GM18520 (cell line): ENCODE results near the gene SUCO.
A peak's percentile ranks its signal among the peaks of the same experiment; 100 is the strongest.
"Not testable (repeated sequence)": the region's sequence is repeated elsewhere in the genome, so short reads cannot be mapped to it uniquely, and the experiment has no call there.

Experiments used
- ATAC-seq: cut with Tn5 transposase; IDR thresholded peaks from one replicate; pipeline ENCODE4 v1.9.1; 2021; ENCODE audit not compliant: unreplicated experiment

SUCO gene, protein sequence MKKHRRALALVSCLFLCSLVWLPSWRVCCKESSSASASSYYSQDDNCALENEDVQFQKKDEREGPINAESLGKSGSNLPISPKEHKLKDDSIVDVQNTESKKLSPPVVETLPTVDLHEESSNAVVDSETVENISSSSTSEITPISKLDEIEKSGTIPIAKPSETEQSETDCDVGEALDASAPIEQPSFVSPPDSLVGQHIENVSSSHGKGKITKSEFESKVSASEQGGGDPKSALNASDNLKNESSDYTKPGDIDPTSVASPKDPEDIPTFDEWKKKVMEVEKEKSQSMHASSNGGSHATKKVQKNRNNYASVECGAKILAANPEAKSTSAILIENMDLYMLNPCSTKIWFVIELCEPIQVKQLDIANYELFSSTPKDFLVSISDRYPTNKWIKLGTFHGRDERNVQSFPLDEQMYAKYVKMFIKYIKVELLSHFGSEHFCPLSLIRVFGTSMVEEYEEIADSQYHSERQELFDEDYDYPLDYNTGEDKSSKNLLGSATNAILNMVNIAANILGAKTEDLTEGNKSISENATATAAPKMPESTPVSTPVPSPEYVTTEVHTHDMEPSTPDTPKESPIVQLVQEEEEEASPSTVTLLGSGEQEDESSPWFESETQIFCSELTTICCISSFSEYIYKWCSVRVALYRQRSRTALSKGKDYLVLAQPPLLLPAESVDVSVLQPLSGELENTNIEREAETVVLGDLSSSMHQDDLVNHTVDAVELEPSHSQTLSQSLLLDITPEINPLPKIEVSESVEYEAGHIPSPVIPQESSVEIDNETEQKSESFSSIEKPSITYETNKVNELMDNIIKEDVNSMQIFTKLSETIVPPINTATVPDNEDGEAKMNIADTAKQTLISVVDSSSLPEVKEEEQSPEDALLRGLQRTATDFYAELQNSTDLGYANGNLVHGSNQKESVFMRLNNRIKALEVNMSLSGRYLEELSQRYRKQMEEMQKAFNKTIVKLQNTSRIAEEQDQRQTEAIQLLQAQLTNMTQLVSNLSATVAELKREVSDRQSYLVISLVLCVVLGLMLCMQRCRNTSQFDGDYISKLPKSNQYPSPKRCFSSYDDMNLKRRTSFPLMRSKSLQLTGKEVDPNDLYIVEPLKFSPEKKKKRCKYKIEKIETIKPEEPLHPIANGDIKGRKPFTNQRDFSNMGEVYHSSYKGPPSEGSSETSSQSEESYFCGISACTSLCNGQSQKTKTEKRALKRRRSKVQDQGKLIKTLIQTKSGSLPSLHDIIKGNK (N-terminal part only)

GRCh38 chr1:172532700-172533512 lies at the start of gene SUCO:
Gene SUCO, plus strand, starts transcription at chr1:172533150. Its CDS starts 286 bp downstream, at chr1:172533436.
- peak; percentile 82 for ATAC-seq

DNA sequence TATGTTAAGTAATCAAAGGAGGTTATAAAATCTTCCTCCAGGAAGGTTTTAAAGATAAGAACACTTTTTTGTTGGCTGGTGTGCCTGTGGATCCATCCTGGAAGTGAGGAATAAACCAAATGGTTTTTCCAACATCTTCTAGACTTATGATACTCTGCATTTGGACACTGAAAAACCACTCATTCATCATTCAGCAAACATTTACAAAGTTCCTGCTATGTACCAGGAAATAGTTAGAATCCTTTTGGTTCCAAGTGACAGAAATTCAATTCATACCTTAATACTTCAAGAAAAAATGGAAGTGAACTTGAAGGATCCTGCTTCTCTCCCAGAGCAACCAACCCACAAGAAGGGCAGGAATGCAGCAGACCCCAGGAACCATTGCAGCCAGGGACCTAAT lies 49.5 kb upstream of the SUCO start:
- ATAC-seq = no peak

DNA sequence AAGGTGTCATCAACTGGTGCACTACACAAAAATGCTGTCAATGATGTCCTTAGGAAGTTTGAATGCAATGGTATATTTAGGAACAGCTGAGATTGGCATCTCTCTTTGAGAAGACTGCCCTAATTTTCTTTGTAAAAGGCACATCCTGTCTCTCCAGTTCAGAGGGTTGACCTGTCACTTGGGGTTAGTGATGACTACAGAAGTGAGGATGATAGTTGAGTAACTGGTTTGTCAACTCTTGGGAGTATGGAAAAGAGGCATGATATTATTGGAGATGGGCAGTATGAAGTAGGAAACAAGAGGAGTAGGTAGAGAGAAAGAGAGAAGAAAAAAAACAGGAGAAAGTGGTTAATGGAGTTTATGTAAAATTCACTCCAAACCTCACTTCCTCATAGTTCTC lies 48.7 kb upstream of the SUCO start:
- ATAC-seq = no peak

DNA sequence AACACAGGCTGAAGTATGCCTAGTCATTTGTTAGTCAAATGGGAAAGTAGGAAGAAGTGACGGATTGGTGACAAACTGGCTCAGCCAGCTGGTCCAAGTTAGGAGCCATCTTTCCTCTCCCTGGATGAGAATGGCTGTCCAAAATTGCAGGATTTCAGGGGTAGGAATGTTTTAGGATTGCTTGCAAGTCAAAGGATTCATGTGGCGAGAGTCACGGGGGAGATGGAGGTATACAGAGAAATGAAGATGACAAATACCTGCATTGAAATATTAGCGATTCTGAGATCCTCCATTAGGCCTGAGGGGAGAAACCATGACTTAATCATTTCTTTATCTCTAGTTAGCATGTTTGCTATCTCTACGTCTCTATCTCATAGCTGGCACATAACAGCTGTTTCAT lies 47.3 kb upstream of the SUCO start:
- no peak for ATAC-seq

DNA sequence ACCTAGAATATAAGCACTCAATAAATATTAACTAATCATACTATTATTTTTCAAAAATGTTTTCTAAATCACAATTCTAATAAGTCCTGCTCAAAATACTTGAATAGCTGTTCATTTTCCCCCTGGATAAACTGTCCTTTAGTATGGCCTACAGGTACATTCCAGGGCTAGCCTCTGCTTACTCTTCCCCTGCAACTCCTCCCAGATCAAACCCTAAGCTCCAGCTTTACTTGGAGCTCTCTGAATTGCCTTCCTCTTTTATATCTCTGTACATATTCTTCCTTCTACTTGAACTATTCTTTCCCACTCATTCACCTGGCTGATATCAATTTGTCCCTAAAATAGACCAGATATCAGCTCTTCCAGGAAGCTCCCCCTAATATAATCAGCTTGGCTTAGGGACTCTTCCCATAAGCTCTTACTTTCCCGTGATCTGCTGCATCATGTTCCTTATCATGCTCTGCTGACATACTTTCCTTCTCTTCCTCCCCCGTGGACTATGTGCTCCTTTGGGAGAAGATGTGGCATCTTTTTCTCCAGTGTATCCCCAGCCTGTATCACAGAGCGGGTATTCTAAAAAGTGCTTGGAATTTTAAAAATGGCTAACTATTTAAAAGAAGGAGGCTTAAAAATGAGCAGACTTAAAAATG lies 46.0 kb upstream of the SUCO start:
- no peak for ATAC-seq

GRCh38 chr1:172487550-172487949 lies 45.4 kb upstream of the SUCO start:
- no peak for ATAC-seq

- no peak for ATAC-seq
These were observed 44.6 kb upstream of the SUCO start for GRCh38 chr1:172488393-172488792.

GRCh38 chr1:172489847-172490246 lies 43.1 kb upstream of the SUCO start:
- ATAC-seq = no peak

GRCh38 chr1:172492421-172492820 lies 40.5 kb upstream of the SUCO start:
- no peak for ATAC-seq

- no peak for ATAC-seq
These were observed 38.8 kb upstream of the SUCO start for GRCh38 chr1:172494166-172494565.

DNA sequence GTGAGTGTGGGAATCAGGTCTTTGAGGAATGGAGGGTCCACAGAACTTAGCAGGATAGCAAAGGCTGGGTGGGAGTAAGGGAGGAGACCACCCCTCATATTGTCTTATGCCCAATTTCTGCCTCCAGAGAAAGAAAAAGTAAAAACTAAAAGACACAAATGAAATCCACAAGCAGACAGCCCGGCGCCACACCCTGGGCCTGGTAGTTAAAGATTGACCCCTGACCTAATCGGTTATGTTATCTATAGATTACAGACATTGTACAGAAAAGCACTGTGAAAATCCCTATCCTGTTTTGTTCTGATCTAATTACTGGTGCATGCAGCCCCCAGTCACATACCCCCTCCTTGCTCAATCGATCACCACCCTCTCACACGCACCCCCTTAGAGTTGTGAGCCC lies 36.8 kb upstream of the SUCO start:
- not testable (repeated sequence) for ATAC-seq

DNA sequence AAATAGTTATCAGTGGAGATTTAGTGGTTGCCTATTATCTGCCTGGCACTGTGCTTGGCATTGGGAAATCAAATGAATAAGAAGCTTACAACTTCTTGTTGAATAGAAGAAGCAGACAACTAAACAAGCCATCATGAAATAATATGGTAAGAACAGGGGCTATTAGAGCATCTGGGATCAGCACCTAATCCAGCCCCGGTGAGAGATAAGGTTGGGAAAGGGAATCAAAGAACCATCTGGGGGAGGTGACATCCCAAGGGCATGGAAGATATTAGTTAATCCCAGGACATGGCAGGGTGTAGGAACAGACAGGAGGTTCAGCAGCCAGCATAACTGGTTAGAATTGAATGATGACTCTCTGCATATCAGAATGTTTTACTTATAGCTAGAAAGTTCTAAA lies 36.3 kb upstream of the SUCO start:
- ATAC-seq = no peak

- no peak for ATAC-seq
These were observed 35.7 kb upstream of the SUCO start for GRCh38 chr1:172497230-172497629.

GRCh38 chr1:172498857-172499256 lies 34.1 kb upstream of the SUCO start:
- ATAC-seq = no peak

- ATAC-seq = no peak
These were observed 33.3 kb upstream of the SUCO start for GRCh38 chr1:172499636-172500141.

DNA sequence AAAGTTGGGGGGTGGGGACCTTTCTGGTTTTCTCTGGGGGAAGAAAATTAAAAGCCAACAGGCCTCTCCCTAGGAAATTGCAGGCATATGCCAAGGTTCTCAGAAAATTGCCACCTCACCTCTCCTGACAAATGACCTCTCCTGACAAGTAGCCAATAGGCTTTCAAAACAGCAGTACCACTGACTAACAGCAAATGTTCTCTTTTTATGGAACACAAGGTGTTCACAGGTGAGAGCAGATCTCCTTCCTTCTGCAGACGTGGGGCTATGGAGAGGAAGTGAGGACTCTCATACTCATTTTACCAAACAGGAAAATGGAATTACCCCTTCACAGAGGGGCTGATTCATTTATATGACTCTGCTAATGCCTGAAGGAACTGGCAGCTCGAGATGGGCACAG lies 32.7 kb upstream of the SUCO start:
- no peak for ATAC-seq

DNA sequence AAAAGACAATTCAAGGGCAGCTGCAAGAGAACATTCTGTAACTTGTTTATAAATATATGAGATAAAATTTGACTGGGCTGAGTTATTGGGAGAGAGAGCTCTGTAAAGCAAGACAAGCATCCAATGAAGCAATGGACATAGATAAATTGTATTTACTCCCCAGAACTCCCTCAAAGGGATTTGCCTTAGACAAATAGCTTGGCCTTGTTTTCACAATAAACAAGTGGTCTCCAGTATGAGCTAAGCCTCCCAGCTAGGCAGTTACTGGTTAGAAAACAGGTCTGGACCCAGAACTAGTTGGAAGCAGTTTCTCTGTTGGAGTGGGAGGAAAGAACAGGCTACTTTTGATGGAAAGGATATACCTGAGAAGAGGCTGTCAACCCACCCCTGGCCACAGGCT lies 25.2 kb upstream of the SUCO start:
- no peak for ATAC-seq

GRCh38 chr1:172510479-172510878 lies 22.5 kb upstream of the SUCO start:
- ATAC-seq = no peak

GRCh38 chr1:172512591-172512990 lies 20.4 kb upstream of the SUCO start:
- no peak for ATAC-seq

GRCh38 chr1:172513479-172513878 lies 19.5 kb upstream of the SUCO start:
- ATAC-seq = no peak
